GM12891 (cell line): Measurements from ENCODE around the gene TMCO1.

ENCODE experiments used
- POLR2A ChIP-seq: IDR thresholded peaks from 2 replicates; pipeline ENCODE4 v1.6.1; 2011; ENCODE audit warnings: low read depth, low read length, control low read depth
- POLR2AphosphoS5 ChIP-seq: IDR thresholded peaks from 2 replicates; pipeline ENCODE4 v1.6.1; 2011; ENCODE audit warnings: low read depth, low read length, control low read depth

DNA sequence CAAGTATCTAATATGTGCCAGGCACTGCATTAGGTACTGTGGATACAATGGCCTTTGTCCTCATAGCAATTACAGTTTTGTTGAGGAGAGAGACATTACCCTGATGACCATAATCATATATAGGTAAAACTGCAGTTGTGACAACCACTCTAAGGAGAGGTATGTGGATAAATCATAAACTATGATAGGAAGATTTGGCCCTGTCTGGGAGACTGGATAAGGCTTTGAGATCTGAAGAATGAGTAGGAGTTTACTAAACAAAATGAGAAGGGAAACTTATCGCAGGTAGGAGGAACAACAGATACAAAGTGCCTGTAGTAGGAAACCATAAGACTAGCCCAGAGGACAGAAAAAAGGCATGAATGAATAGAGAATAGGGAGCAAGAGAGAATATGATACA, 4.4 kb downstream of the TMCO1 start:
- TF ChIP-seq POLR2A: no peak
- TF ChIP-seq POLR2AphosphoS5: no peak
